NOMO-1 treated with DMSO at 0.1 percent for 48 hours (cell line): ENCODE results near the gene EXOC3L2.

Experiments used
- DNase-seq: peaks from one replicate; lab custom pipeline; 2025; ENCODE audit not compliant: unreplicated experiment; lab: John Stamatoyannopoulos, UW

EXOC3L2 gene

GRCh38 chr19:45163156-45163555 is 82.1 kb downstream of the EXOC3L2 start:
- no peak for DNase-seq

GRCh38 chr19:45162608-45163143 is 82.5 kb downstream of the EXOC3L2 start:
- DNase-seq: peak; percentile 54
